HEK293 (cell line): ENCODE data around the gene SYDE2.

Source experiments
- SP2 ChIP-seq: fragments of 450-650 bp; formaldehyde crosslinking; IDR thresholded peaks from 2 replicates; pipeline ENCODE4 v1.5.1; 2016; ENCODE audit warnings: missing biosample characterization, missing genetic modification characterization
- ZNF23 ChIP-seq: fragments of 450-650 bp; formaldehyde crosslinking; IDR thresholded peaks from 2 replicates; pipeline ENCODE4 v1.5.1; 2016; ENCODE audit warnings: missing biosample characterization, missing genetic modification characterization, borderline replicate concordance
- TF ChIP-seq, protein P1 (sequence below): fragments of 450-650 bp; formaldehyde crosslinking; IDR thresholded peaks from 2 replicates; pipeline ENCODE4 v1.5.1; 2016; ENCODE audit warnings: missing biosample characterization, missing genetic modification characterization, low read depth
- TF ChIP-seq, protein P2 (sequence below): fragments of 450-650 bp; formaldehyde crosslinking; IDR thresholded peaks from 2 replicates; pipeline ENCODE4 v1.5.1; 2016; ENCODE audit warnings: missing biosample characterization, missing genetic modification characterization
- TF ChIP-seq, protein P3 (sequence below): fragments of 450-650 bp; formaldehyde crosslinking; IDR thresholded peaks from 2 replicates; pipeline ENCODE4 v1.5.1; 2016; ENCODE audit warnings: missing biosample characterization, missing genetic modification characterization
- TF ChIP-seq, protein P4 (sequence below): fragments of 450-650 bp; formaldehyde crosslinking; IDR thresholded peaks from 2 replicates; pipeline ENCODE4 v1.5.1; 2016; ENCODE audit warnings: missing biosample characterization, missing genetic modification characterization

DNA sequence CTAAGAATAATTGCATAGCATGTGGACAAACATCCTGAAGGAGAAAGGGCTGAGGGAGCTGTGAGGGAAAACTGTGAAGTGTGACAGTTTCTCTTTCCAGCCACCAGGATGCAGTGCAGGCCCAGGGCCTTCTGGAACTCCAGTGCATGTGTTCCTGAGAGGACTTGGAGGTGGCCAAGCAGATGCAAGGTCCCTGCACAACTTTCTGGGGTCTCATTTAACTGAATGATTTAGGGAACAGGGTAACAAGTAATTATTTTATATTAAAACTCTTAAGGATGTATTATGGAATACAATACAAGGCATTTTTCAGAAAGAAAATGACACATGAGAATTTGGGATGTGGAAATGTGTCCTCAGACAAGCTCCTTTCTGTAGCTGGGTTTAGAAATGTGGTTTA, 91.3 kb downstream of the SYDE2 start:
- no peak for TF ChIP-seq SP2
- TF ChIP-seq, protein P1, sequence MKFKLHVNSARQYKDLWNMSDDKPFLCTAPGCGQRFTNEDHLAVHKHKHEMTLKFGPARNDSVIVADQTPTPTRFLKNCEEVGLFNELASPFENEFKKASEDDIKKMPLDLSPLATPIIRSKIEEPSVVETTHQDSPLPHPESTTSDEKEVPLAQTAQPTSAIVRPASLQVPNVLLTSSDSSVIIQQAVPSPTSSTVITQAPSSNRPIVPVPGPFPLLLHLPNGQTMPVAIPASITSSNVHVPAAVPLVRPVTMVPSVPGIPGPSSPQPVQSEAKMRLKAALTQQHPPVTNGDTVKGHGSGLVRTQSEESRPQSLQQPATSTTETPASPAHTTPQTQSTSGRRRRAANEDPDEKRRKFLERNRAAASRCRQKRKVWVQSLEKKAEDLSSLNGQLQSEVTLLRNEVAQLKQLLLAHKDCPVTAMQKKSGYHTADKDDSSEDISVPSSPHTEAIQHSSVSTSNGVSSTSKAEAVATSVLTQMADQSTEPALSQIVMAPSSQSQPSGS (tag by site-specific recombination) = no peak
- TF ChIP-seq, protein P2, sequence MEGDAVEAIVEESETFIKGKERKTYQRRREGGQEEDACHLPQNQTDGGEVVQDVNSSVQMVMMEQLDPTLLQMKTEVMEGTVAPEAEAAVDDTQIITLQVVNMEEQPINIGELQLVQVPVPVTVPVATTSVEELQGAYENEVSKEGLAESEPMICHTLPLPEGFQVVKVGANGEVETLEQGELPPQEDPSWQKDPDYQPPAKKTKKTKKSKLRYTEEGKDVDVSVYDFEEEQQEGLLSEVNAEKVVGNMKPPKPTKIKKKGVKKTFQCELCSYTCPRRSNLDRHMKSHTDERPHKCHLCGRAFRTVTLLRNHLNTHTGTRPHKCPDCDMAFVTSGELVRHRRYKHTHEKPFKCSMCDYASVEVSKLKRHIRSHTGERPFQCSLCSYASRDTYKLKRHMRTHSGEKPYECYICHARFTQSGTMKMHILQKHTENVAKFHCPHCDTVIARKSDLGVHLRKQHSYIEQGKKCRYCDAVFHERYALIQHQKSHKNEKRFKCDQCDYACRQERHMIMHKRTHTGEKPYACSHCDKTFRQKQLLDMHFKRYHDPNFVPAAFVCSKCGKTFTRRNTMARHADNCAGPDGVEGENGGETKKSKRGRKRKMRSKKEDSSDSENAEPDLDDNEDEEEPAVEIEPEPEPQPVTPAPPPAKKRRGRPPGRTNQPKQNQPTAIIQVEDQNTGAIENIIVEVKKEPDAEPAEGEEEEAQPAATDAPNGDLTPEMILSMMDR (tag by site-specific recombination) = peak; percentile 74
- TF ChIP-seq, protein P3, sequence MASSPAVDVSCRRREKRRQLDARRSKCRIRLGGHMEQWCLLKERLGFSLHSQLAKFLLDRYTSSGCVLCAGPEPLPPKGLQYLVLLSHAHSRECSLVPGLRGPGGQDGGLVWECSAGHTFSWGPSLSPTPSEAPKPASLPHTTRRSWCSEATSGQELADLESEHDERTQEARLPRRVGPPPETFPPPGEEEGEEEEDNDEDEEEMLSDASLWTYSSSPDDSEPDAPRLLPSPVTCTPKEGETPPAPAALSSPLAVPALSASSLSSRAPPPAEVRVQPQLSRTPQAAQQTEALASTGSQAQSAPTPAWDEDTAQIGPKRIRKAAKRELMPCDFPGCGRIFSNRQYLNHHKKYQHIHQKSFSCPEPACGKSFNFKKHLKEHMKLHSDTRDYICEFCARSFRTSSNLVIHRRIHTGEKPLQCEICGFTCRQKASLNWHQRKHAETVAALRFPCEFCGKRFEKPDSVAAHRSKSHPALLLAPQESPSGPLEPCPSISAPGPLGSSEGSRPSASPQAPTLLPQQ = no peak
- no peak for TF ChIP-seq ZNF23 (tag by site-specific recombination)
- TF ChIP-seq, protein P4, sequence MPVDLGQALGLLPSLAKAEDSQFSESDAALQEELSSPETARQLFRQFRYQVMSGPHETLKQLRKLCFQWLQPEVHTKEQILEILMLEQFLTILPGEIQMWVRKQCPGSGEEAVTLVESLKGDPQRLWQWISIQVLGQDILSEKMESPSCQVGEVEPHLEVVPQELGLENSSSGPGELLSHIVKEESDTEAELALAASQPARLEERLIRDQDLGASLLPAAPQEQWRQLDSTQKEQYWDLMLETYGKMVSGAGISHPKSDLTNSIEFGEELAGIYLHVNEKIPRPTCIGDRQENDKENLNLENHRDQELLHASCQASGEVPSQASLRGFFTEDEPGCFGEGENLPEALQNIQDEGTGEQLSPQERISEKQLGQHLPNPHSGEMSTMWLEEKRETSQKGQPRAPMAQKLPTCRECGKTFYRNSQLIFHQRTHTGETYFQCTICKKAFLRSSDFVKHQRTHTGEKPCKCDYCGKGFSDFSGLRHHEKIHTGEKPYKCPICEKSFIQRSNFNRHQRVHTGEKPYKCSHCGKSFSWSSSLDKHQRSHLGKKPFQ (tag by site-specific recombination) = no peak
